SU-DHL-6 (cell line): Measurements from ENCODE around the gene PADI4.
"Not testable (repeated sequence)": the region's sequence is repeated elsewhere in the genome, so short reads cannot be mapped to it uniquely, and the experiment has no call there.

Experiments used
- H2AFZ ChIP-seq: fragments of 200-600 bp; sonication (generic); 2 replicates; pipeline ENCODE4 v1.6.1; 2014; ENCODE audit warnings: low read depth, mild to moderate bottlenecking, moderate library complexity, mixed read lengths, antibody characterized with exemption, low read length; ENCODE audit not compliant: severe bottlenecking
- H3F3A ChIP-seq: fragments of 200-600 bp; shearing (Covaris generic); 2 replicates; pipeline ENCODE4 v1.6.0; 2016; ENCODE audit warnings: antibody characterized with exemption, mild to moderate bottlenecking; ENCODE audit not compliant: insufficient read depth
- H3K27ac ChIP-seq: fragments of 200-600 bp; sonication (generic); 2 replicates; pipeline ENCODE4 v1.5.1; 2016; ENCODE audit warnings: low read depth, mild to moderate bottlenecking, low read length, moderate library complexity, mixed read lengths
- H3K27me3 ChIP-seq: fragments of 200-600 bp; sonication (generic), shearing (Covaris generic); 2 replicates; pipeline ENCODE4 v1.6.0; 2014; ENCODE audit warnings: mild to moderate bottlenecking, low read length
- H3K36me3 ChIP-seq: fragments of 200-600 bp; sonication (generic); 2 replicates; pipeline ENCODE4 v1.6.1; 2014; ENCODE audit warnings: mild to moderate bottlenecking, low read length, mixed read lengths
- H3K4me2 ChIP-seq: fragments of 300-600, 200-600 bp; shearing (Covaris generic), sonication (generic); 2 replicates; pipeline ENCODE4 v1.6.0; 2014; ENCODE audit warnings: low read length, low read depth, mild to moderate bottlenecking; ENCODE audit not compliant: poor library complexity, severe bottlenecking
- H3K4me3 ChIP-seq: fragments of 200-600 bp; sonication (generic); 2 replicates; pipeline ENCODE4 v1.5.1; 2014; ENCODE audit warnings: antibody characterized with exemption, low read length, mild to moderate bottlenecking, mixed read lengths; ENCODE audit not compliant: insufficient read depth, poor library complexity, severe bottlenecking
- H3K79me2 ChIP-seq: fragments of 200-600 bp; sonication (generic); 2 replicates; pipeline ENCODE4 v1.6.1; 2014; ENCODE audit warnings: mild to moderate bottlenecking, low read length, moderate library complexity; ENCODE audit not compliant: insufficient read depth
- H3K9ac ChIP-seq: fragments of 200-600 bp; sonication (generic); 2 replicates; pipeline ENCODE4 v1.7.0; 2014; ENCODE audit warnings: mild to moderate bottlenecking, low read length
- H3K9me2 ChIP-seq: fragments of 200-600 bp; sonication (generic); replicated peaks from 2 replicates; pipeline ENCODE4 v1.6.1; 2014; ENCODE audit warnings: low read length; ENCODE audit not compliant: insufficient read depth
- H3K9me3 ChIP-seq: fragments of 200-600 bp; sonication (generic); 2 replicates; pipeline ENCODE4 v1.6.1; 2014; ENCODE audit warnings: low read length, mixed read lengths; ENCODE audit not compliant: insufficient read depth
- H4K20me1 ChIP-seq: fragments of 200-600 bp; sonication (generic); 2 replicates; pipeline ENCODE4 v1.6.1; 2014; ENCODE audit warnings: low read depth, mild to moderate bottlenecking, antibody characterized with exemption, low read length, moderate library complexity, mixed read lengths
- CTCF ChIP-seq: fragments of 200-600 bp; sonication (generic); IDR thresholded peaks from one replicate; pipeline ENCODE4 v1.5.1; 2017; ENCODE audit warnings: antibody characterized with exemption, mild to moderate bottlenecking, low read length, moderate library complexity; ENCODE audit not compliant: insufficient read depth, poor library complexity, severe bottlenecking
- EZH2phosphoT487 ChIP-seq: fragments of 200-600 bp; sonication (generic), shearing (Covaris generic); conservative IDR thresholded peaks from 2 replicates; pipeline ENCODE4 v1.6.1; 2018; ENCODE audit warnings: mild to moderate bottlenecking, antibody characterized with exemption, low read length, moderate library complexity, mixed read lengths

Gene PADI4

GRCh38 chr1:17340358-17340757, 32.4 kb downstream of the PADI4 start:
- H3K4me3 ChIP-seq, result no peak overlapping the region
- H3F3A ChIP-seq, result no peaks in the 10 kb centered on the region
- no peaks in the 10 kb centered on the region for H3K9me3 ChIP-seq
- H3K4me2 ChIP-seq, result no peak overlapping the region
- no peaks in the 10 kb centered on the region for H3K36me3 ChIP-seq
- no peaks in the 10 kb centered on the region for H3K27me3 ChIP-seq
- no peak overlapping the region for H2AFZ ChIP-seq
- H3K27ac ChIP-seq, result no peak overlapping the region
- no peaks in the 10 kb centered on the region for H3K79me2 ChIP-seq
- H4K20me1 ChIP-seq, result no peaks in the 10 kb centered on the region
- TF ChIP-seq EZH2phosphoT487 (no peak), CTCF (no peak)
- no peak overlapping the region for H3K9ac ChIP-seq
- no peaks in the 10 kb centered on the region for H3K9me2 ChIP-seq

- TF ChIP-seq EZH2phosphoT487, result no peak
- TF ChIP-seq CTCF, result no peak
- H3K9me2 ChIP-seq, result no peaks in the 10 kb centered on the region
- no peaks in the 10 kb centered on the region for H3K9me3 ChIP-seq
- no peak overlapping the region for H3K27ac ChIP-seq
- H4K20me1 ChIP-seq, result no peaks in the 10 kb centered on the region
- no peaks in the 10 kb centered on the region for H3K79me2 ChIP-seq
- H3K36me3 ChIP-seq, result no peaks in the 10 kb centered on the region
- H3K4me2 ChIP-seq, result no peak overlapping the region
- no peaks in the 10 kb centered on the region for H3K27me3 ChIP-seq
- H3F3A ChIP-seq, result no peaks in the 10 kb centered on the region
- no peak overlapping the region for H2AFZ ChIP-seq
- H3K4me3 ChIP-seq, result no peak overlapping the region
- no peak overlapping the region for H3K9ac ChIP-seq
Observed at GRCh38 chr1:17342014-17342441, 34.0 kb downstream of the PADI4 start.

GRCh38 chr1:17345506-17345905, 37.5 kb downstream of the PADI4 start:
- H3K9me2 ChIP-seq, H3K79me2 ChIP-seq, H3K4me3 ChIP-seq, H3K27me3 ChIP-seq, H3K9ac ChIP-seq, H3K27ac ChIP-seq, H3K4me2 ChIP-seq, H3K9me3 ChIP-seq, H3K36me3 ChIP-seq, H3F3A ChIP-seq, H2AFZ ChIP-seq, H4K20me1 ChIP-seq: not testable (repeated sequence)

- no peak for TF ChIP-seq EZH2phosphoT487
- no peak for TF ChIP-seq CTCF
- Histone ChIP-seq H3K4me3 (no peak overlapping the region), H3K9ac (no peak overlapping the region), H3K9me2 (no peaks in the 10 kb centered on the region), H3K36me3 (no peaks in the 10 kb centered on the region), H3K27me3 (no peaks in the 10 kb centered on the region), H4K20me1 (no peaks in the 10 kb centered on the region), H3F3A (no peaks in the 10 kb centered on the region), H3K79me2 (no peaks in the 10 kb centered on the region), H3K27ac (no peak overlapping the region), H3K9me3 (no peaks in the 10 kb centered on the region), H2AFZ (no peak overlapping the region), H3K4me2 (no peak overlapping the region)
Observed at GRCh38 chr1:17346046-17346789, 38.2 kb downstream of the PADI4 start.
